Cerebellar nuclear complex (tissue), 1 donor: ENCODE data around the gene ME3.

Experiments used
- DNase-seq, 2 experiments: peaks; one replicate each; lab custom pipeline; 2025; lab: John Stamatoyannopoulos, UW

ME3 gene

DNA sequence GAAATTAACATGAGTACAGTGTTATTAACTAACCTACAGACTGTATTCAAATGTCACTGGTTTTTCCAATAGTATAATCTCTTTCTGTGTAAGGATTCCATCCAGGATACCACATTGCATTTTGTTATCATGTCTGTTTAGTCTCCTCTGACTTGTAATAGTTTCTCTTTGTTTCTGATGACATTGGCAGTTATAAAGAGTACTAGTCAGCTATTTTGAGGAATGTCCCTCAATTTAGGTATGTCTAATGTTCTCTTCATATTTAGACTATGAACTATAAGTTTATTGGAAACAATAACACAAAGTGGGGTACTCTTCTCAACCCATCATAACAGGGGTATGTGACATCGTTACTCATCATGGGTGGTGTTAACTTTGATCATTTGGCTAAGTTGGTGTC, 20.3 kb upstream of the ME3 start:
- no peak for DNase-seq

DNA sequence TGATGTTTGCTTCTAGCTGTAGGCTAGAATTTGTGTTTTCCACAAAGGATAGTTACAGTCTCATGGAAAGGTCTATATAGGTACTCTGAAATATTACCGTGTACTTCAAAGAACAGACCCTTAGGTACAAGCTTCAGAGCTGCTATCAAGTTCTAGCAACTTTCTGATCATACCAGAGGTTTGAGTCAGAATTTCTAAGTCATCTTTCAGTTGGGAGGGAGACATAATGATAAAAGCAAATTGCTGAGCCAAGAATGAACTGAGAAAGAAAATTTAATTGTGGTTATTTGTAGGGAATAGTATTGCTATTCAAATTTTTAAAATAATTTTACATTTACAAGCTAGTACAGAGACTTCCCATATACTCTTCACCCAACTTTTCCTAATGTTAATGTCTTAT, 19.9 kb upstream of the ME3 start:
- DNase-seq, result no peak

DNA sequence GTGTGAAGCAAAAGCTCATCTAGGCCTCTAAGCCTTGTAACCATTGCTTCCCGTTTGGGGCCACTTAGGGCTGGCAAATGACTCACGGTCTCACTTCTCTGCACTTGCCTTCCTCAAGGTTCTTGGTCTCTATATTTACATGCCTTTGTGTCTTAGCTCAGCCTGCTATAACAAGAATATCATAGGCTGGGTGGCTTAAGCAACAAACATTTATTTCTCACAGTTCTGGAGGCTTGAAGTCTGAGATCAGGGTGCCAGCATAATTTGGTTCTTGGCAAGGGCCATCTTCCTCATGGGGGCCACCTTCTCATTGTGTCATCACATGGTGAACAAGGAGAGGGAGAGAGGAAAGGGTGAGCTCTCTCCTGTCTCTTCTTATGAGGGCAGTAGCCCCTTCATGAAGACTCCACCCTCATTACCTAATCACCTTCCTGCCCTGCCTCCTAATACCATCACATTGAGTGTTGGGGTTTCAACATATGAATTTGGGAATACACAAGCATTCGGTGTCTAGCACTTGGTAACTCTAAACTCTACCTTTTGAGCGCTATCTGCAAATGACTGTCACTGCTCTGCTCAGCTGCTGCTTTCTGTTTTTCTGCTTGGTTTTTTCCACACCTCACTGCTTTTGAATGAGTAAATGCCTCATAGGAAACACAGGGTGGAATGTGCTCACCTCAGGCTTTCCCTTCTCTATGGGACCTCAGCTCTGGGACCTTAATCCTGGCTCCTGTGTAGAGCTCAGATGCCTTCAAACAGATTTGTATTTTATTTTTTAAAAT, 16.2 kb upstream of the ME3 start:
- no peak for DNase-seq

GRCh38 chr11:86687185-86687778, 14.9 kb upstream of the ME3 start:
- no peak for DNase-seq

DNA sequence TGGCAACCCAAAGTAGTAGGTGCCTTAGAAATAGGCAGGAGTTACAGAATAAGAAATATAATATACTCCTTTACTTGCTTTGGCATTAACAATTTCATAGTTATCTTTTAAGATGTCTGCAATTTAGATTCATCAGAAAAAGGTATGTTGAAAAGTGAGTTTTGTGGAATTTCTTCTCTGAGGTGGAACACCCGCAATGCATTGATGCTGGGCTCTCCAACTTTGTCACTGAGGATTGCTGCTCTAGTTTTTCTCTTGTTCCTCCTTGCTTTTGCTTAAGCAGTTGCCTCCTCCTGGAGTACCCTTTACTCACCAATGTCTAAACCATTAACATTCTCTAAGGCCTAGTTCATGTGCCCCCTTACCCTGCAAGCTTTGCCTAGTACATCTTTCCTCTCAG, 14.1 kb upstream of the ME3 start:
- DNase-seq, result no peak

GRCh38 chr11:86681483-86681756, 9.0 kb upstream of the ME3 start:
- DNase-seq, result no peak

DNA sequence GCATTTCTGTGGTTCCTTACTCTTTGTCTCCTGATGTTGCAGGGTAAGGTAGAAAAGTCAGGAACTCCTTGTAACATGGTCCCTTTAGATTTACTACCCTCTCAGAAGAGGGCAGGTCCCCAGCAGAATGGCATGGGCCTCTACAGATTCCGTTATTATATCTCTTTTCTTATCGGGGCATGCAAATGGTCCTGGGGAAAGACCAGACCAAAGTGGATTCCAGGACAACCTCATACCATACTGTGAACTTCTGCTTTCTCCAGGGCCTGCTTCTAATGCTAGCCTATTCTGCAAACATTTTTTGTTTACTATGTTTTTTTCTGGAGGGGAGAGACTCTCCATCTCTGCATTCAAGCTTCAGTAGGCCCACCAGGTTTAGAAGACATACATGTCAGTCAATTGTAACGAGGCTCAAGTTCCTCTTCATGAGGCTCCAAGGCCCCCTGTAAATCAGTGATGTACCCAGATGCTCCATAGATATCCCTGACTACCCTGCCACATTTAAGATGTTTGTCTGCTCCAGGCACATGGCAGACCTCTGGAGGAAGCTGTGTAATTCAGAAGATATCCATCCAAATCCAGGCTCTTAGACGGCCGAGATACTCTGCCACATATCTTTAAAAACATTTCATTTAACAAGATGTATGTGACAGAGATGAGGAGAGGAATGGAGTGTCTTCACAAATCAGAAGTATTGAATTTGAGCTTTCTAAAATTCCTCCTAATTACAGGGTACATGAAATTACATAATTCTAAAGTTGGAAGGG, 8.5 kb upstream of the ME3 start:
- DNase-seq, result no peak

DNA sequence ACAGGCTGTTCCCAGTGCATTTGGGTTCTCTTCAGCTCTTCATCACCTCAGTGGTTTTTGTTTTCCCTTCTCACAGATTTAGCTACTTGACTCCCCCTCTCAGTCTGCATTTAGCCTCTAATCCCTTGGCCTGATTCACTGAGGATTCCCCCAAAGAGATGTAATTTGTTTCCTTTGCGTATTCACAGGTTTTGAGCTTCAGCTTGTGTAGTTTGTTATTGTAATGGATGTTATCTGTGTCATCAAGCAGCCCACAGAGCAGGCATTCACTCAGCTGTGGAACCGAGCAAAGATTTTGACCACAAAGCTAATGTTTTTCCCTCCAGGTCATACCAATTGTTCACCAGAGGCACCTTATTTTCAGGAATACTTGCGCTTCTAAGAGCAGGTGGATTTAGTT, 6.4 kb upstream of the ME3 start:
- no peak for DNase-seq

DNA sequence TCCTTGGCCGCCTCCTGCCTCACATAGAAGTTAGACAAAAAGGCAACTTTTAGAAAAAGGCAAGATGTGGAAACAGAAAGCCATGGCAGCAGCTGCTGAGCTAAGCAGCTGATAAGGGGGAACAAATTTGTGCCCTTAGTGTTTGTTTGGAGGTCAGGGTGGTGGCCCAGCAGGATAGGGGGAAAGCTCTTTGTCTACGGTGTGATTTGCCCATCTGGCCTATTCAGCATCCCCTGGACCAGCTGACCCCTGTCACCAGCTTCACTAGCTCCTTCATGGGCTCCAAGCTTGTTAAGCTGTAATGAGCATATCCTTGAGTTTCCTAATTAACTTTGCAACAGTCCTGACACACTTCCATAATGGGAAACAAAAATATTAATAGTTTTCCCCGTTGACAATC, 5.9 kb upstream of the ME3 start:
- DNase-seq, result no peak

DNA sequence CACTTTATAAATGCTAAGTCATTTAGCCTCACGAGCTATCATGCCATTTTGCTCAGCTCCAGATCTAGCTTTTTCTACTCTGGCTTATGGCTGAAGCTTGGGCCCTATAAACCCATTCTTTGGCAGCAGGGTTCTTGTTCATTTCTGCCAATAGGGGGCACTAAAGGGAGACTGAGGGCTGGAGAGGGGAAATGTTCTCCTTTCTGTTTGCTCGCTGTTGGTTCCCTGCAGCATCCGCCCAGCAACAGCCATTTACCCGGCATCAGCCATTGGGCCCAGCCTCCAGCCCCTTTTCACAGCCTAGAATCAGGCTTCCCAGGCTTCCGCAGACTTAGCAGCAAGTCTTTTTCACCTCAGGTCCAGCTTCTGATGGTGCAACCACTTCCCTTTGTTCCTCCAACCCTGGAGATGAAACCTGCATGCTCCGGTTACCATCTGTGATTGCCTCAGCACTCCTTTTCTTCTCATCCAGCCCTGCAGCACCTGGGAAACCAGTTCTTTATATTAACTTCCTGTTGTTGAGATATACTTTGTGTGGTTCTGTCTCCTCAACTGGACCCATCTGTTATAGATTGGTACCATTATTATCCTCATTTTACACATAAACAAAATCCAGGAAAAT, 4.2 kb upstream of the ME3 start:
- DNase-seq, result no peak

GRCh38 chr11:86676010-86676409, 3.6 kb upstream of the ME3 start:
- no peak for DNase-seq

DNA sequence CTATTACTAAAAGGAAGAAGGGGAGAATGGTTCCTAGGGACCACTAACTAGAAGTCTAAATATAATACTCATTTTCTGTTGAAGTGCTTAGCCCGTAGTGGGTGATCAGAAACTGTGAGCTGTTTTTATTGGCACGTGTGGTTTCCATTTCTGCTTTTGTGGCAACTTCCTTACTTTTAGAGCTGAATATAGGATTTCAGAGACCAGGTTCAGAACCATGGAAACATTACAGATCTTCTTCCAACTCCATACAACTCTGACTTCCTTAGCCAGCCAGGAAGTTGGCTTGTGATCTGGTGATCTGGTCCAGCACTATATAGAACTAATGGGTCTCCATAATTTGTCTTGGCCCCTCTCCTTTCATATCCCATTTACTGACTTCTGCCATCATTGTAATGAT, 2.6 kb upstream of the ME3 start:
- DNase-seq, result no peak

DNA sequence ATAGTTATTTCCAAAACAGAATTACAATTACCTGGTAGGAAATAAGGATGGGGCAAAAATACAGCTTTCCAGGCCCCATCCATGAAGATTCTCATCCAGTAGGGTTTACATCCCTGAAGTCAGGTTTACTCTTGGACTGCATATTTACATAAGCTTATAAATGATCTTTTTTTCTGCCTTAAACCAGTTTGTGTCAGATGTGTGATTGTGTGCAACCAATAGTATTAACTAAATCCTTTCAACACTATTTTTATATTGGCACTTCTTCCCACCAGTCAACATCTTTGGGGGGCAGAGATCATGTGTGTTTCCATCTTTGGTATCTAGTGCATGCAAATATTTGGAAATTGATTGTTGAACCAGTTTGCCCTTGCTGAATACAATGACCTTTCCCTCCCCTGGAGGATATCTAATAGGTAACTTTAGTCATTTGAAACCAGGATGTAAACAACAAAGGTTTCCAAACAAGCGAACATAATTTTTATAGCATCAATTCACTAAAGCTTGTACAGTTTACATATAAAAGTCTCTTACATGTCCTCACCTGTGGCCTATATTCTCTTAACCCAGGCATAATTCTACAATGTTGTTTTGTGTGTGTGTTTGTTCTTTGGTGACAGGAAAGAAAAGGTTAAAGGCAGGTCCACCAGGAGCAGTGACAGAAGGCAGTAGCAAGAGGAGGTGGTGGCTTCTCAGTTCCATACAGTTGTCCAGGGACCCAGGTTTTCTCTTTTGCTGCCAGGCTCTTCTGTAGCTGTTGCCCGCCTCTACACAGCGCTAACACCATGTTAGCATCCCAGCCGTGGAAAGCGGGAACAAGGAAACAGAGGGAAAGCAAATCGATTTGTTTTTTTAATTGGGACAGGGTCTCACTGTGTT, 1.7 kb upstream of the ME3 start:
- no peak for DNase-seq

DNA sequence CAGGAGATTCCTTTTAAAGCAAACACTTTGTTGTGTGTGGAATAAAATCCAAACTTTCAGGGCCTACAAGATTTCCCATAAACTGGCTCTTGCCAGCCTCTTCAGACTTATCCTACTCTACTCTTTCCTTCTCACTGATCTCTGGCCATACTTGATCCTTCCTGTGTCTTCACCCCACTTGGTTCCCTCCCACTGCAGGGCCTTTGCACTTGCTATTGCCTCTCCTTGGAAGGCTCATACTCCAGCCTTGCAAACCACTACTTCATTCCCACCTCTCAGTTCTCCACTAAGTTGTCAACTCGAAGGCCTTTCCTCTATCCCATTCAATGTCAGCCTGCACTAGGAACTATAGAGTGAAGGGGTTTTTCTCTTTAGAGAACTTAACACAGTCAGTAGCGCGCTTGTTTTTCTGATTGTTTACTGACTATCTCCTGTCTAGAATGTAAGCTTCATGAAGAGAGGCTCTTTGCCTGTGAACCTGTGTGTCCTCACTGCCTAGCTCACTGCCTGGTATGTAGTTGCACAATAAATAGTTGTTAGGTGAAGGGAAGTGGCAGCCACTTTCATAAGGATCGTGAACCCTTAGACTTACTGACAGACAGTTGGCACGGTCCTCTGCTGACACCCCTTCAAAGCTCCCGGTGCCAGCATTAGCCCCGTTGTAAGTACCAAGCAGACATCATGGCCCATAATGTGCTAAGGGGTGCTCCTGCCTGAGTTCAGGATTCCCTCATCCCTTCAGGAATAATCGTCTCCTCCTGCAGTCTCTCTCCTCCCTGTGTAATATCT, 833 bp upstream of the ME3 start:
- no peak for DNase-seq

DNA sequence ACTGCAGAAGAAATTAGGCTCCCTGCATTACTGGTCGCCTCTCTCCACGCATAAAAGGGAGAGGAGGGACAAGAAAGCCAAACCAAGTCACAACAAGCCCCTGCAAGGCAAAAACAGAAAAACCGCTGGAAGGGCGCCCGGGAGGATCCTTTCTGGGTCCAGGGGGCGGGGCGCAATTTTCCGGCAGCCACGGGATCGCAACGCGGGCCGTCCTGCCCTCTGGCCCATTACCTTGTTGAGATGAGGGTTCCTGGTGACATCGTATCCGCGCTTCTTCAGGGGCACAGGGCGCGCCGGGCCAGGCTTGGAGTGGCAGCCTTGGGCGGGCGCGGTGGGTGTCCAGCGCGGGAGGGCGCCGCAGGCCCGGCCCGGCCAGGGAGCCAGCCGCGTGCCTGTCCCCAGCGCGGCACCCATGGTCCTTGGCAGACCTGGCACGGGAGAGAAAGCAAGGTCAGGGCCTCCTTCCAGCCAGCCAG, 847 bp downstream of the ME3 start:
- peak in 1 of 2 experiments; percentile 13 for DNase-seq

- no peak for DNase-seq
Observed at GRCh38 chr11:86670911-86671310, 1.5 kb downstream of the ME3 start.

GRCh38 chr11:86670181-86670580, 2.2 kb downstream of the ME3 start:
- DNase-seq, result no peak

DNA sequence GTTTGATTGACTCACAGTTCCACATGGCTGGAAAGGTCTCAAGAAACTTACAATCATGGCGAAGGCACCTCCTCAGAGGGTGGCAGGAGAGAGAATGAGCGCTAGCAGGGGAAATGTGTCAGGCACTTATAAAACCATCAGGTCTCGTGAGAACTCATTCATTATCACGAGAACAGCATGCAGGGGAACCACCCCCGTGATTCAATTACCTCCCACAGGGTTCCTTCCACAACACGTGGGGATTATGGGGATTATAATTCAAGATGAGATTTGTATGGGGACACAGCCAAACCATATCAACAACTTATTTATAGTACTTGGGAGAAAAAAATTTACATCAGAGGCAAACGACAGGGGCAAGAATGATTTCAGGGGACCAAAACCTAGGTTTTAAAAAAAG, 3.0 kb downstream of the ME3 start:
- DNase-seq, result no peak

DNA sequence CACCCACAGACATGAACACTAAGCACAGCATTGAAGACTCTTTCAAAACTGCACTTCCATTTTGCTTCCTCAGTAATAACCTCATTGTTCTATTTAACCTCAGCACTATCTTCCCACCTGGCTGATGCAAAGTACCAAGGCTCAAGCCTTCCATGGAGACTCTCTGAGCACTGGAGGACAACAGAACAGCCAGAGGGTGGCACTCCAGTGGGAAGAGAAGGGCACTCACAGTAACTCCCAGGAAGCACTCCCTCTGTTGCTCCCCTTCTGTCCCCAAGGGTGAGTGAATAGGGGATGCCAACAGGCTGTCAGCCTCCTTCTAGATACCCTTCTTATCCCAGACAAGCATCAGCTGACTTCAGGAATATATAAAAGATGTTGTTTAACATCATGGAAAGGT, 3.5 kb downstream of the ME3 start:
- no peak for DNase-seq

- no peak for DNase-seq
Observed at GRCh38 chr11:86666193-86666592, 6.2 kb downstream of the ME3 start.

DNA sequence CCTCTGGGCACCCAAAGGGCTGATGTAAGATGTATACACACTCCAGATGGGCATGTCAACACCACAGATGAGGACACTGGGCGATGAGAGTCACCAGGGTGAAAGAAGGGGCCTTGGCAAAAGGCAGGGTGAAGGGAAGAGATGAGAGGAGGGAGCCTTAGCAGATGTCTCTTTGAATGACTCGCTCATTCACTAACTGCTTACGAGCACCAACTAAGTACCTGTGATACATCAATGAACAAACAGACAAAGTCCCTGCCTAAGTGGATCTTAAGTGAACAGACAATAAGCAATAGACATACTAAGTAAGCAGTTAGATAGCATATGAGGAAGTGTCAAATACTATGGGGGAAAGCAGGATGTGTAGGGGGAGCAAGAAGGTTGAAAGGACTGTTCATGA, 7.5 kb downstream of the ME3 start:
- DNase-seq, result no peak
